ENCODE results near the gene CAD.

Gene CAD

DNA sequence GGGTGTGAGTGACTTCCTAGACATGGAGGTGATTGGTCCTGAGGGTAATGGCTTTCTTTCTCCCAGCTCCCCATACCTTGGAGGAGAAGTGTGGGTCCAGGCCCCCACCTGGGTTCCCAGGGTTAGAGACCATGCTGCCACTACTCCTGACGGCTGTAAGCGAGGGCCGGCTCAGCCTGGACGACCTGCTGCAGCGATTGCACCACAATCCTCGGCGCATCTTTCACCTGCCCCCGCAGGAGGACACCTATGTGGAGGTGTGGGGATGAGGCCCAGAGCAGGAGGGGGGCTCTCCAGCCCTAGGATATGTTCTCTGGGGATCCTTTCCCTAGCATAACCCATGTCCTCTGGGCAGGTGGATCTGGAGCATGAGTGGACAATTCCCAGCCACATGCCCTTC is 21.8 kb downstream of the CAD start:
- DNase-seq (ENCODE audit: low read depth) = no peak
- no peak overlapping the region for H3K4me3 ChIP-seq (ENCODE audit: low read length)
- no peak for TF ChIP-seq CTCF (IDR thresholded peaks at IDR 0.05; ENCODE audit: insufficient read depth, low read depth, low read length, missing control alignments)

DNA sequence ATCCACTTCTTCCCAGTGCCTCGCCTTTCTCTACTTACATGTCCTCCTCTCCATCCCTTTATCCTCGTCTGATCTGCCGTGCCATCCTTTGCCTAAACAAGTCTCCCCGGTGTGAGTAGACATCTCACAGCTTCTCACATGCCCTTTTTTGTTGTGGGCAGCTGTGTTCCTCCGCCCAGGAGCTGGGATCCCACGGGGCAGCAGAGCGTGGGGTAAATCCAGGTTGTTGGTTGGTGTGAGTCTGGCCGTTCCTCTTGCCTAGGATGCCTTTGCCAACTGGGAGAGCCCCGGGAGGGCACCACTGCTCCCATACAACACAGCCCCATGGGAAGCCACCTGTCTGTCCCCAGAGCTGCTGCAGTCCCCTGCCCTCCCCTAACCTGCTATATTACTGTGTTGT is 23.2 kb downstream of the CAD start:
- DNase-seq (ENCODE audit: low read depth) = no peak
- no peak overlapping the region for H3K4me3 ChIP-seq (ENCODE audit: low read length)
- no peak for TF ChIP-seq CTCF (IDR thresholded peaks at IDR 0.05; ENCODE audit: insufficient read depth, low read depth, low read length, missing control alignments)

GRCh38 chr2:27241761-27242613 is 24.8 kb downstream of the CAD start:
- no peak for DNase-seq (ENCODE audit: low read depth)
- TF ChIP-seq CTCF (IDR thresholded peaks at IDR 0.05; ENCODE audit: insufficient read depth, low read depth, low read length, missing control alignments) = no peak
- H3K4me3 ChIP-seq (ENCODE audit: low read length) = no peak overlapping the region

GRCh38 chr2:27242614-27242951 is 25.4 kb downstream of the CAD start:
- no peak for TF ChIP-seq CTCF (IDR thresholded peaks at IDR 0.05; ENCODE audit: insufficient read depth, low read depth, low read length, missing control alignments)
- H3K4me3 ChIP-seq (ENCODE audit: low read length) = no peak overlapping the region
- DNase-seq (ENCODE audit: low read depth) = no peak

DNA sequence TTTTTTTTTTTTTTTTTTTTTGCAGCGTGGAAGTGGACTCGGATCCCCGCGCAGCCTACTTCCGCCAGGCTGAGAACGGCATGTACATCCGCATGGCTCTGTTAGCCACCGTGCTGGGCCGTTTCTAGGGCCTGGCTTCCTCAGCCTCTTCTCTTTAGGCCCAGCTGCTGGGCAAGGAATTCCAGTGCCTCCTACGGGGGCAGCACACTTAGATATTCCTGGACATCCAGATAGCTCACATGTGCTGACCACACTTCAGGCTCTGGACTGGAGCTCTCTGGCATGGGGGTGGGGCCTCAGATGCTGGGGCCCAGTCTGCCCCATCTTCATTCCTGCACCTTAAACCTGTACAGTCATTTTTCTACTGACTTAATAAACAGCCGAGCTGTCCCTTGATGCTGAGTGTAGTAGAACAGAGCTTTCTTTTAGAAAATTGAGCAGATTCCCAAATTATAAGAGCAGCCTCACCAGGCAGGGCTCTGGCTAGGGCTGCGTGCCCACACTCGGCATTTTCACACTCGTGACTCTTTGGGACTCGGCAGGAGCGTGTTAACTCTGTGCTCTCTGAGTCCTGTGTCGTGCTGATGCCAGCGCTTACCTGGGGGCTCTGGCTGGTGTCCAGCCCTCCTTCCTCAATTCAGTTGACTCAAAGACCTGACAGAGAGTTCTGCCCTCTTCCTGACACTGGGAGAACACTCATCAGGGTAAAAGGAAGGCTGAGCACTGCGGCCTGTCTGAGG is 26.4 kb downstream of the CAD start:
- DNase-seq (ENCODE audit: low read depth) = no peak
- no peak for TF ChIP-seq CTCF (IDR thresholded peaks at IDR 0.05; ENCODE audit: insufficient read depth, low read depth, low read length, missing control alignments)
- H3K4me3 ChIP-seq (ENCODE audit: low read length) = no peak overlapping the region

- no peak for TF ChIP-seq CTCF (IDR thresholded peaks at IDR 0.05; ENCODE audit: insufficient read depth, low read depth, low read length, missing control alignments)
Measured at GRCh38 chr2:27245116-27245515, 27.9 kb downstream of the CAD start.

More at GRCh38 chr2:27245116-27245515, 27.9 kb downstream of the CAD start:
- H3K4me3 ChIP-seq (ENCODE audit: low read length) = no peak overlapping the region
- DNase-seq (ENCODE audit: low read depth) = no peak
